Right lobe of liver (tissue), 6 donors: ENCODE results near the gene TUFT1. TPM values are rescaled to one million over a fixed set of nuclear protein-coding genes. Genes with fewer than 3 reads are reported as not detected.
A peak's percentile ranks its signal among the peaks of the same experiment; 100 is the strongest.

Source experiments
- ATAC-seq, 4 donors: fragments of 200-7000 bp; cut with Tn5 transposase; one replicate each; pipeline ENCODE4 v1.9.1; 2020; ENCODE audit warnings: mild to moderate bottlenecking in 4 of 4, moderate library complexity in 4 of 4
- DNase-seq, 3 donors: peaks; one replicate each; pipeline ENCODE4 v3.0.0-alpha.2; 2020
- H3K27ac ChIP-seq, 3 donors: fragments of 200-600 bp; one replicate each; pipeline ENCODE4 v1.8.0; 2022
- H3K27me3 ChIP-seq, 2 donors: fragments of 200-600 bp; one replicate each; pipeline ENCODE4 v1.8.0; 2022
- H3K36me3 ChIP-seq, 4 donors: fragments of 200-600 bp; sonication (generic) in 1 of 4; one replicate each; pipeline versions ENCODE4 v1.5.1 to v1.8.0; 2017 to 2022; ENCODE audit warnings: control low read depth in 1 of 4
- H3K4me1 ChIP-seq, 4 donors: fragments of 200-600 bp; sonication (generic) in 1 of 4; one replicate each; pipeline versions ENCODE4 v1.5.1 to v1.8.0; 2017 to 2022; ENCODE audit warnings: control low read depth in 1 of 4
- H3K4me3 ChIP-seq, 3 donors: fragments of 200-600 bp; one replicate each; pipeline ENCODE4 v1.8.0; 2022
- H3K9me3 ChIP-seq, 4 donors: fragments of 200-600 bp; sonication (generic) in 1 of 4; one replicate each; pipeline versions ENCODE4 v1.5.1 to v1.8.0; 2017 to 2022; ENCODE audit warnings: control low read depth in 1 of 4
- CTCF ChIP-seq, 4 donors: fragments of 200-600 bp in 3 of 4; fragments of 450-650 bp in 1 of 4; IDR thresholded peaks; one replicate each; pipeline versions ENCODE4 v1.5.1 to v1.8.0; 2016 to 2022; ENCODE audit warnings: antibody characterized with exemption in 4 of 4, mild to moderate bottlenecking in 2 of 4
- POLR2A ChIP-seq: fragments of 450-650 bp; IDR thresholded peaks from one replicate; pipeline ENCODE4 v1.6.1; 2017; ENCODE audit warnings: antibody characterized with exemption, mild to moderate bottlenecking
- WGBS: methylation state at CpG from one replicate; pipeline ENCODE4 v1.1.6; 2018; ENCODE audit warnings: low coverage, low lambda C conversion rate; ENCODE audit not compliant: insufficient coverage; ENCODE audit errors: missing lambda C conversion rate; 5-methylcytosine and 5-hydroxymethylcytosine counted together
- intact Hi-C, 2 donors: fragments of 100-400 bp; cut with DNase I; formaldehyde crosslinking; loops; one replicate each; pipeline versions ENCODE4 v1.11.2 to v1.14.1; 2022
- long read RNA-seq: library from polyadenylated mRNA; unstranded; transcript quantifications from one replicate; pipeline ENCODE4 v2.0.0, GENCODE V29; 2019
- total RNA-seq, 6 experiments: library from RNA; depleted of rRNA in 2 of 6; stranded (reverse); fragments of >200 nt in 2 of 6; fragmentation: NEBNext Ultra II Directional in 3 of 6; extraction: Animal tissue kit (Norgen Biotek cat#: 25700) in 3 of 6; gene quantifications; one replicate each; pipeline versions ENCODE4 v1.1.0 to v1.2.4, GENCODE V29; 2016 to 2023
- donor health status: DM: no; HTN: yes; CAD: no.
- donor health status: DM: no; HTN: no; CAD: no.
- donor health status: DM: no; HTN: no; CAD: no.
- donor health status: DM: no; HTN: yes; CAD: no.
- donor health status: DM: no; HTN: yes; CAD: no.

TUFT1 gene, protein sequence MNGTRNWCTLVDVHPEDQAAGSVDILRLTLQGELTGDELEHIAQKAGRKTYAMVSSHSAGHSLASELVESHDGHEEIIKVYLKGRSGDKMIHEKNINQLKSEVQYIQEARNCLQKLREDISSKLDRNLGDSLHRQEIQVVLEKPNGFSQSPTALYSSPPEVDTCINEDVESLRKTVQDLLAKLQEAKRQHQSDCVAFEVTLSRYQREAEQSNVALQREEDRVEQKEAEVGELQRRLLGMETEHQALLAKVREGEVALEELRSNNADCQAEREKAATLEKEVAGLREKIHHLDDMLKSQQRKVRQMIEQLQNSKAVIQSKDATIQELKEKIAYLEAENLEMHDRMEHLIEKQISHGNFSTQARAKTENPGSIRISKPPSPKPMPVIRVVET
- 1 to 10 TPM; 1.6 to 8.0 (median 3.1) TPM for total RNA-seq
- long read RNA-seq, partial matches to known transcripts = 0 of 1 reads
- long read RNA-seq, other reads (novel, unspliced or antisense) = 0 of 1 reads

GRCh38 chr1:151540021-151540981 is at the start of gene TUFT1:
Gene TUFT1 (plus strand): TSS chr1:151540309. CDS start chr1:151540367, 58 bp downstream.
- H3K27me3 ChIP-seq = no peaks in the 10 kb centered on the region
- peak within 1 kb of the TSS; percentile 63 to 77 (median 70) for H3K27ac ChIP-seq
- H3K36me3 ChIP-seq = peaks cover 0 to 21% (median 6%) of the 10 kb centered on the region in 4 donors
- ATAC-seq (peak; percentile 90 to 95 (median 93)), DNase-seq (peak; percentile 92 to 95 (median 93))
- peak within 1 kb of the TSS; percentile 62 to 75 (median 69) for H3K4me3 ChIP-seq
- no peaks in the 10 kb centered on the region for H3K9me3 ChIP-seq
- intact Hi-C loops = loop anchor here in 1 of 2 donors (10.0 kb wide), 1 partner anchor 54 kb away; no protein-coding TSS in a partner anchor
- 1% methylated on average over 14 of the region's 70 CpGs for WGBS
- peaks cover 0 to 19% (median 8%) of the 10 kb centered on the region in 4 donors for H3K4me1 ChIP-seq
- TF ChIP-seq CTCF (IDR thresholded peaks at IDR 0.05) = no peak
- peak; percentile 93 for TF ChIP-seq POLR2A

GRCh38 chr1:151491641-151492040 is 48.5 kb upstream of the TUFT1 start:
- H3K27ac ChIP-seq = no peak overlapping the region
- intact Hi-C loops = no loop called here
- no peaks in the 10 kb centered on the region for H3K9me3 ChIP-seq
- DNase-seq = no peak
- ATAC-seq = no peak
- H3K4me3 ChIP-seq = no peak overlapping the region
- H3K27me3 ChIP-seq = no peaks in the 10 kb centered on the region
- TF ChIP-seq POLR2A = no peak
- TF ChIP-seq CTCF (IDR thresholded peaks at IDR 0.05) = no peak
- H3K36me3 ChIP-seq = no peaks in the 10 kb centered on the region
- 68% methylated on average over 5 of the region's 5 CpGs for WGBS
- H3K4me1 ChIP-seq = no peaks in the 10 kb centered on the region

DNA sequence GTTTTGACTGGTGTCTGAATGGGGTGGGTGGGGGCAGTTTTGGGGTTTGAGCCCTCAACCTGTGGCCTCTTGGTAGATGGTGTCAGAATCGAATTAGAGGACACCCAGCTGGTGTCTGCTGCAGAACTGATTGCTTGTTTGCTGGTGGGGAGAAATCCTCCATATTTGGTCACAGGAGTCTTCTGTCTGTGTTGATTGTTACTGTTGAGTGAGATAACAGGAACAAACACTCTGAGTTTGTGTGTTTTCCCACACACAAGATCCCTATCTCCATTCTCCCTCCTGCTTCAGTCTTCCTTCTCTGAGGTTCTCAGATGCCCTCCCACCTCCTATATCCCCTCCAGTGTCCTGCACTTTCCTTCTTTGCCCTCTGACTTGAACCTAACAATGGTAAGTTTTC is 48.0 kb upstream of the TUFT1 start:
- Histone ChIP-seq H3K4me1 (no peaks in the 10 kb centered on the region), H3K27me3 (no peaks in the 10 kb centered on the region), H3K27ac (no peak overlapping the region), H3K4me3 (no peak overlapping the region), H3K36me3 (no peaks in the 10 kb centered on the region), H3K9me3 (no peaks in the 10 kb centered on the region)
- WGBS = 57% methylated on average over 1 of the region's 1 CpG
- intact Hi-C loops = no loop called here
- DNase-seq (no peak), ATAC-seq (no peak)
- no peak for TF ChIP-seq CTCF (IDR thresholded peaks at IDR 0.05)
- no peak for TF ChIP-seq POLR2A

- no peak for TF ChIP-seq CTCF (IDR thresholded peaks at IDR 0.05)
- no peak for TF ChIP-seq POLR2A
- H3K27ac ChIP-seq = no peak overlapping the region
- no peaks in the 10 kb centered on the region for H3K9me3 ChIP-seq
- no peaks in the 10 kb centered on the region for H3K4me1 ChIP-seq
- WGBS = 97% methylated on average over 3 of the region's 3 CpGs
- H3K36me3 ChIP-seq = no peaks in the 10 kb centered on the region
- ATAC-seq (no peak), DNase-seq (no peak)
- no peak overlapping the region for H3K4me3 ChIP-seq
- intact Hi-C loops = no loop called here
- no peaks in the 10 kb centered on the region for H3K27me3 ChIP-seq
Measured at GRCh38 chr1:151493042-151493441, 47.1 kb upstream of the TUFT1 start.
